Ascending aorta (tissue), 2 donors: ENCODE data around the gene HDC. TPM values are rescaled to one million over a fixed set of nuclear protein-coding genes. Genes with fewer than 3 reads are reported as not detected.

Source experiments
- DNase-seq, 2 donors: peaks; one replicate each; pipeline ENCODE4 v3.0.0-alpha.2; 2019; ENCODE audit warnings: low spot score in 2 of 2
- H3K27ac ChIP-seq, 2 donors: fragments of 200-600 bp; sonication (generic); one replicate each; pipeline ENCODE4 v1.5.1; 2016 to 2017; ENCODE audit warnings: mild to moderate bottlenecking in 1 of 2
- H3K27me3 ChIP-seq: fragments of 200-600 bp; sonication (generic); one replicate; pipeline ENCODE4 v1.5.1; 2017
- H3K36me3 ChIP-seq, 2 donors: fragments of 200-600 bp; sonication (generic); one replicate each; pipeline ENCODE4 v1.5.1; 2016
- H3K4me1 ChIP-seq, 2 donors: fragments of 200-600 bp; sonication (generic); one replicate each; pipeline ENCODE4 v1.5.1; 2016 to 2017; ENCODE audit warnings: mild to moderate bottlenecking in 1 of 2
- H3K4me3 ChIP-seq, 2 donors: fragments of 200-600 bp; sonication (generic); one replicate each; pipeline ENCODE4 v1.5.1; 2016 to 2017; ENCODE audit warnings: mild to moderate bottlenecking in 1 of 2
- H3K9me3 ChIP-seq, 2 donors: fragments of 200-600 bp; sonication (generic); one replicate each; pipeline ENCODE4 v1.5.1; 2016
- CTCF ChIP-seq, 3 experiments: fragments of 200-600 bp in 2 of 3; fragments of 450-650 bp in 1 of 3; sonication (generic) in 2 of 3; IDR thresholded peaks; one replicate each; pipeline ENCODE4 v1.5.1; 2016 to 2019; ENCODE audit warnings: antibody characterized with exemption in 3 of 3, mild to moderate bottlenecking in 1 of 3, moderate library complexity in 1 of 3
- intact Hi-C: fragments of 100-400 bp; cut with DNase I; formaldehyde crosslinking; loops from one replicate; pipeline ENCODE4 v1.15.1; 2023
- total RNA-seq: library from RNA; depleted of rRNA; stranded (reverse); fragments of >200 nt; gene quantifications from one replicate; pipeline ENCODE4 v1.1.0, GENCODE V29; 2016

Gene HDC
- total RNA-seq, 1 donor from 2014 or later: not detected

- no peak for TF ChIP-seq CTCF (IDR thresholded peaks at IDR 0.05)
- Histone ChIP-seq H3K4me3 (no peak overlapping the region), H3K27me3 (no peaks in the 10 kb centered on the region), H3K27ac (no peak overlapping the region), H3K4me1 (no peaks in the 10 kb centered on the region), H3K9me3 (no peaks in the 10 kb centered on the region), H3K36me3 (peaks cover 4 to 5% of the 10 kb centered on the region in 2 donors)
- DNase-seq: no peak
- intact Hi-C loops: no loop called here
Observed at GRCh38 chr15:50280271-50280670, 14.7 kb upstream of the HDC start.

GRCh38 chr15:50278496-50278895, 13.0 kb upstream of the HDC start:
- Histone ChIP-seq H3K9me3 (no peaks in the 10 kb centered on the region), H3K4me3 (no peak overlapping the region), H3K36me3 (peaks cover 0 to 5% of the 10 kb centered on the region in 2 donors), H3K27me3 (no peaks in the 10 kb centered on the region), H3K4me1 (no peaks in the 10 kb centered on the region), H3K27ac (no peak overlapping the region)
- no peak for DNase-seq
- intact Hi-C loops: no loop called here
- no peak for TF ChIP-seq CTCF (IDR thresholded peaks at IDR 0.05)

- TF ChIP-seq CTCF (IDR thresholded peaks at IDR 0.05): no peak
- peaks cover 0 to 5% of the 10 kb centered on the region in 2 donors for H3K36me3 ChIP-seq
- no peak for DNase-seq
- H3K27me3 ChIP-seq: no peaks in the 10 kb centered on the region
- intact Hi-C loops: no loop called here
- no peak overlapping the region for H3K27ac ChIP-seq
- no peaks in the 10 kb centered on the region for H3K9me3 ChIP-seq
- no peak overlapping the region for H3K4me3 ChIP-seq
- no peaks in the 10 kb centered on the region for H3K4me1 ChIP-seq
Observed at GRCh38 chr15:50277370-50277769, 11.8 kb upstream of the HDC start.

- Histone ChIP-seq H3K9me3 (no peaks in the 10 kb centered on the region), H3K4me3 (no peak overlapping the region), H3K27ac (no peak overlapping the region), H3K27me3 (no peaks in the 10 kb centered on the region), H3K4me1 (no peaks in the 10 kb centered on the region), H3K36me3 (peaks cover 0 to 5% of the 10 kb centered on the region in 2 donors)
- intact Hi-C loops: no loop called here
- DNase-seq: no peak
- no peak for TF ChIP-seq CTCF (IDR thresholded peaks at IDR 0.05)
Observed at GRCh38 chr15:50275908-50276307, 10.4 kb upstream of the HDC start.

GRCh38 chr15:50275091-50275490, 9.6 kb upstream of the HDC start:
- TF ChIP-seq CTCF (IDR thresholded peaks at IDR 0.05): no peak
- intact Hi-C loops: no loop called here
- peaks cover 0 to under 1% of the 10 kb centered on the region in 2 donors for H3K36me3 ChIP-seq
- H3K4me3 ChIP-seq: no peak overlapping the region
- no peaks in the 10 kb centered on the region for H3K4me1 ChIP-seq
- H3K9me3 ChIP-seq: no peaks in the 10 kb centered on the region
- no peaks in the 10 kb centered on the region for H3K27me3 ChIP-seq
- H3K27ac ChIP-seq: no peak overlapping the region
- DNase-seq: no peak

GRCh38 chr15:50267577-50267976, 2.1 kb upstream of the HDC start:
- H3K27me3 ChIP-seq: no peaks in the 10 kb centered on the region
- H3K4me3 ChIP-seq: no peak overlapping the region
- no peak for TF ChIP-seq CTCF (IDR thresholded peaks at IDR 0.05)
- no peaks in the 10 kb centered on the region for H3K4me1 ChIP-seq
- DNase-seq: no peak
- intact Hi-C loops: no loop called here
- H3K36me3 ChIP-seq: no peaks in the 10 kb centered on the region
- H3K27ac ChIP-seq: no peak overlapping the region
- no peaks in the 10 kb centered on the region for H3K9me3 ChIP-seq
